GM20431 (cell line): ENCODE measurements around the gene SRD5A1.

Experiments used
- in situ Hi-C: fragments of 300-500 bp; cut with MseI, MboI; formaldehyde crosslinking; loops from one replicate; pipeline ENCODE4 v1.15.0; 2020; ENCODE audit warnings: low sequenced_read_pairs; ENCODE audit not compliant: unreplicated experiment

SRD5A1 gene

DNA sequence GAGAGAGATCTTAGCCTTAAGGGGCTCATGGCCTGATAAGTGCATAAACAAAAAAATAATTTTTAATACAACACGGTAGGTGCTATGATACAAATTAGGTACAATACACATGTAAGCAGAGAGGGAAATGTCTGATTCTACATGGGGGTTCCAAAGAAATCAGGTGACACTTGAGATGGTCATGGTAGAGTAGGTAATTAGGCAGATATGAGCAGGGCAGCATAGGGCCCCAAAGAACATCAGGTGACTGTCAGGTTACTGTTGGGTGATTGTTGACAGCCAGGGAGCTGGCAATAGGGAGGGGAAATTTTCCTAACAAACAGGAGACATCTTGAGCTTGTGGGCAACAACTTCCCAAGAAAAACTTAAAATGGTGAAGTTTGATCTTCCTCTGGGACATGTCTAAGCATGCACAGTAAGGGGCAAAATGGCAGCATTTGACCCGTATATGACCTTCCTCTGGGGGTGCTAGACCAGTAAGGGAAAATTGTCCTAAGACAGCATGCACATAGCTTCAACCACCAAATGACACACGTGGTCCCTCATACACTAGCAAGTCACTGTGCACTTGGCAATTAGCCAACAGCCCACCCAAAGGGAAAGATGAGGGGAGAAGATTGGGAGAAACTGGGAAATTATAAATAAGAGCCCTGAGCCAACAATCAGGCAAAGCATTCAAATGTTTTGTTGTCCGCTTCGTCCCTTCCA is 42.7 kb downstream of the SRD5A1 start:
- in situ Hi-C loops = no loop called here

DNA sequence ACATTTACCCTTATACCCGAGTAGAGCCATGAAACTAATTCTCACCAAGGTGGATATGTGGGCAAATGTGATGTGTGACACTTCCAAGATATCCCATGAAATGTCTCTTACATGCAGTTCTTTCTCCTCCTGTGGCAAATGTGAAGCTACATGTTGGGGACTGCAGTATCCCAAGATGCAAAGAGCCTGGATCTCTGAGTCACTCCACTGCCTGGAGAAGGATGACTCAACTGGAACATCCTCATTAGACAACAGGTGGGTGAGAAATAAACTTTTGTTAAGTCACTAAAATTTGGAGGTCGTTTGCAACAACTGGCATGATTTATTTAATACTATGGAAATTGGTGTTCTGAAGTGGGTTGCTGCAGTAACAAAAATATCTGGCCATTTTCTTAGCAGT is 43.5 kb downstream of the SRD5A1 start:
- in situ Hi-C loops = no loop called here

DNA sequence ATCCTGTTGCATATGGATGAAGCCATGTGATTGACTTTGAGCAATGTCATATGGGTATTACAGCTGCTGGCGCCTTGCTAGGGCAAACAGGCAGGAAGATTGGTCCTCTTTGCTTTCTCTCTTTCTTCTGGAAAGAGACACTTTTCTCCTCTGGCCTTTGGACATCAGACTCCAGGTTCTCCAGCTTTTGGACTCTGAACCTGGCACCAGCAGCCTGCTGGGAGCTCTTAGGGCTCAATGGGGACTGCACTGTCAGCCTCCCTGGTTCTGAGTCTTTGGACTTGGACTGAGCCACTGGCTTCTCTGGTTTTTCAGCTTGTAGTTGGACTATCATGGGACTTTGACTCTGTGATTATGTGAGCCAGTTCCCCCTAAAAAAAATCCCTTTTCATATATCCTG is 45.1 kb downstream of the SRD5A1 start:
- in situ Hi-C loops = no loop called here

DNA sequence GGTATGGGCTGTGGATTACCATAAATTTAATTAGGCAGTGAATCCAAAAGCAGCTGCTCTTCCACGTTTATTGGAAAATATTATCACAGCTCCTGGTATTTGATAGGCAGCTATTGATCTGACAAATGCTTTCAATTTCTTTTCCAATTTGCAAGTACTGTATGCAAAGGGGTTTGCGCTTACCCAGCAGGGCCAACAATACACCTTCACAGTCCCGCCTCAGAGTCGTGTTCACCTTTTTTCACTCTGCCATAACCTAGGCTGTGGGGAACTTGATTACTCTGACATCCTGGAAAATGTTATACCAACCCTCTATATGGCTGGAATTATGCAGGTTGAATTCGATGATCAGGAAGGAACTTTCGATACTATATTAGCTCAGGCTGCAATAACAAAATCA is 47.7 kb downstream of the SRD5A1 start:
- in situ Hi-C loops = no loop called here

DNA sequence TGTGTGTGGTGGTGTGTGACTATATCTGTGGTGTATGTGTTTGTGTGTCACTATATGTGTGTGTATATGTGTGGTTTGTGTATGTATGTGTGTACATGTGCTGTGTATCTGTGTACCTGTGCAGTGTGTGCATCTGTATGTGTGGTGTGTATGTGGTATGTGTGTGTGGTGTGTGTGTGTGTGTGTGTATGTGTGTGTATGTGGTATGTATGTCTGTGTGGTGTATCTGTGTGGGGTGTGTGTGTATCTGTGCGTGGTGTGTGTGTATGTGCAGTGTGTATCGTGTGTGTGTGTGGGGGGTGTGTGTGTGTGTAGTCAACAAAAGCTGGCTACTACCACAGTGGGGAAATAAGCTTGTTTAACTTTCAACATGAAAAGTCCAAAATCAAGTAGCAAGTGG is 48.4 kb downstream of the SRD5A1 start:
- in situ Hi-C loops = no loop called here

- in situ Hi-C loops = no loop called here
These were observed 49.0 kb downstream of the SRD5A1 start for GRCh38 chr5:6682239-6682638.

- in situ Hi-C loops = no loop called here
These were observed 50.0 kb downstream of the SRD5A1 start for GRCh38 chr5:6683241-6683640.

DNA sequence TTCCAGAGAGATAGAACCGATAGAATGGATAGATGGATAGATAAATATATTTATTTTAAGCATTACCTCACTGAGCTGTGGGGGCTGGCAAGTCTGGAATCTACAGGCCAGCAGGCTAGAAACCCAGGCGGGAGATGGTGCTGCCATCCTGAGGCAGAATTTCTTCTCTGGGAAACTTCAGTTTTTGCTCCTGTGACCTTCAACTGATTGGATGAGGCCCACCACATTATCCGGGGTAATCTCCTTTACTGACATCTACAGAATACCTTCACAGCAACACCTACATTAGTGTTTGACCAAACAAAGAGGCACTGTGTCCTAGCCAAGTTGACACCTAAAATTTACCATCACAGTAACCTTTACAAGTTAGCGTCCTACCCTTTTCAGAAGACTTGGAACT is 50.8 kb downstream of the SRD5A1 start:
- in situ Hi-C loops = no loop called here

DNA sequence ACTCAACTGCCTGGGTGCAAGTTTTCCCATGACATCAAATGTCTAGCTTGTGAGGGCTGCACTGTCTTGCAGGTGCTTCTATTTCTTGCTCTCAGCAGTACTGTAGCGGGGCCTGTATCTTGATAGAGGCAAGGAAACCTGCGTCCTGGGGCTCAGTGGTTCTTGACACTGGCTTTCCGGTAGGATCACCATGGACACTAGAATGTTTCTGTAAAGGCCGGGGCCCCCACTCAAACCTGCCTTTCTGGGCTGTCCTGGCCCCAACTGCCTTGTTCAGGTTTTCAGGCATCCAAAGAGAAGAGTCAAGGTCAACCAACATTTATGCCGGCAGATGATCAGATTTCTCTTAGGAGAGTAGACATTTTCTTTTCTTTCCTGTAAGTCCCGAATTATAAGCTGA is 53.3 kb downstream of the SRD5A1 start:
- in situ Hi-C loops = no loop called here

DNA sequence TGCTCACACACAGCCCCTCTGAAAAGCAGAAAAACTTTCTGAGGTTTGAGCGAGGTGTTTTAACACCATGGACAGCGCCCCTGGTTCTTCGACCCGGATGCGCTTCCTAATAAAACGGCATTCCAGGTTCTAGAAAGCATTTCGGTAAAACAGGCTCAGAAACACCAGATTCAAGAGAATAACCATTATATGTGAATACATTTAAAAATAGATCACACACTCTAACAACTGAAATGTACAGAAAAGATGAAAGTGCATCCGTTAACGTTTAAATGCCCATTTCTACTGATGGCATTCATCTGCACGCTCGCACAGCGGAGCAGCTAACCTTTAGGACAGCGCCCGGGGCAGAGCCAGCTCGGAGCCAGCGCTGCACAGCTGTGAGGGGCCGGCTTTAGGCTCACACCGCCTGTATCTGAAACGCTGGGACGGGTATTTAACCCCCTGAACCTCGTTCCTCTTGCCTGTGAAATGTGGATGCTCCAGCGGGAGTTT is 53.7 kb downstream of the SRD5A1 start:
- in situ Hi-C loops = no loop called here

GRCh38 chr5:6687505-6687904 is 54.3 kb downstream of the SRD5A1 start:
- in situ Hi-C loops = no loop called here

DNA sequence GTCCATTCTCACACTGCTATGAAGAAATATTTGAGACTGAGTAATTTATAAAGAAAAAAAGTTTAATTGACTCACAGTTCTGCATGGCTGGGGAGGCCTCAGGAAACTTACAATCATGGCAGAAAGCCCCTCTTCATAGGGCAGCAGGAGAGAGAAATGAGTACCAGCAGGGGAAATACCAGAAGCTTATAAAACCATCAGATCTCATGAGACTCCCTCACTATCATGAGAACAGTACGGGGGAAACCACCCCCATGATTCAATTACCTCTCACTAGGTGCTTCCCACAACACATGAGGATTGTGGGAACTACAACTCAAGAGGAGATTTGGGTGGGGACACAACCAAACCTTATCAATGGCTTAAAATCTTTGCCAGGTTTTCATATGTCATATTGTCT is 59.7 kb downstream of the SRD5A1 start:
- in situ Hi-C loops = no loop called here

- in situ Hi-C loops = no loop called here
These were observed 65.5 kb downstream of the SRD5A1 start for GRCh38 chr5:6698696-6699095.

- in situ Hi-C loops = no loop called here
These were observed 66.1 kb downstream of the SRD5A1 start for GRCh38 chr5:6699357-6699756.

DNA sequence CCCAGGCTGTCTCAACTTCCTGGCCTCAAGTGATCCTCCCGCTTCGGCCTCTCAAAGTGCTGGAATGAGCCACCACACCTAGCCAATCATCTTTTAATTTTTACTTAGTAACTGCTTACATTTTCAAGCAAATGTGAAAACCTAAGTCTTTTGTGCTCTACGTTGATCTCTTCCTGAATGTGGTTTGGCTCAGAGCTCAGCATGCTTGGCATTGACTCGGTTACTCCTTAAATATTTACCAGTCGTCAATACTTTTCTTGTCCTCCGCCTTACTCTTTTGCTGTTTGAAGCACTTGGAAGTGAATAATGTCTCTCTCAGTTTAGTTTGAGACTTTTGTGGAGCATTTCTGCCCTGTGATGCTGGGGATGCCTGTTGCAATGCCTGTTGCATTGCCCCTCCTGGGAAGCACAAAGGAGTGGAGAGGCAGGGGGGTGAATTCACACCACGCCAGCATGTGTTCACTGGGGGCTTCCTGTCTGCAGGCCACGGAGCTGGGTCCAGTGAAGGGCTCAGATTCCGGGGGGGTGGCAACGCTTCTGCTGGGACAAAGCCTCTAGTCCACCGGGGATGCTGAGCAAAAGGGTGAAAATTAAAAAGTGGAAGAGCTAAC is 66.9 kb downstream of the SRD5A1 start:
- in situ Hi-C loops = no loop called here

- in situ Hi-C loops = no loop called here
These were observed 67.6 kb downstream of the SRD5A1 start for GRCh38 chr5:6700685-6701355.

DNA sequence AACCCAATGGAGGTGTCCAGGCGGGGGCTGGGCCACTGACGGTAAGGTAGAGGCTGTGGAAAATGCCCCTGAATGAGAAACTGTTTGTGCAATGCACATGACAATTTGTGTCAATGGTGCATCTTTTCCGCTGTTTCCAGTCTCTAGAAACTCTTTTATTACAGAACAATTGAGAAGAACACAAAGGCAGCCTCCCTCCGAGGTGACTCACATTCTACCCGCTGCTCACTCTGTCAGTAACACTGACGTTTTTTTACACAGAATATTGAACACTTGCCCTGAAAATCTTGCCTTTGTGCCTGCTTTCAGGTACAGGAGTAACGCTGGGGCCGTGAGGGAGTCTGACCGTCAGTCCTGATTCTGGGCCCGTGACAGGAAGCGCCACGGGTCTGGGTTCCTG is 68.3 kb downstream of the SRD5A1 start:
- in situ Hi-C loops = no loop called here

DNA sequence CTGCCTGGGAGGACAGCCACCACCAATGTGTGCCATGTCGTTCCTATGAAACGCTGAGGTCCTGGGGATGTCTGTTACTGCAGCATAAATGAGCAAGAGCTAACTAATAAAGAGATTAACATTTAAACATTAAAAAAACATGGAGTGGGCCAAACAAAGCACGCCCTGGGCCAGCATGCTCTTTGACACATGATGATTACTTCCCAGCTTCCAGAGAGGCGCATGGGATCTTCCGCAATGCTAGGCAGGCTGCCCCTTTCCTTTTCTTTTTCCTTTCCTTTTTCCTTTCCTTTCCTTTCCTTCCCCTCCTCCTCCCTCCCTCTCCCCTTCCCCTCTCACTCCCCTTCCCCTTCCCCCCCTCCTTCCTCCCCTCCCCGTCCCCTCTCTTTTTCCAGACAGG is 69.4 kb downstream of the SRD5A1 start:
- in situ Hi-C loops = no loop called here

DNA sequence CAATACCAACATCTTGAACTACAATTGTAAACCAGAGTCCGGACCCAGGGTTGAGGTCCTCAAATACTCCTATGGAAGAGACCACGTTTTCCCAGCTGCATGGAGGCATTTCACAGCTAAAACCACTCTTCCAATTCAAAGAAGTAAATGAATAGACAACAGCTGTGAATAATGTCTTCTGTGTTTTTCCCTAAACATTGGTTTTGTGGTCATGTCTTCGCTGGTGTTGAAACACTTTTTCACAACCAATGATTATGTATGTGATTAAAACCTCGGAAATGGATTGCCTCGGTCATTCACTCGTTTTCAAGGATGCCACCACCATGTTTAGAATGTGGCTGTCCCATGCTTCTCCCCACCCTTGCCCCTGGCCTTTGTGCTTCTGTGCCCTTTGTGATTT is 70.6 kb downstream of the SRD5A1 start:
- in situ Hi-C loops = no loop called here

GRCh38 chr5:6704361-6704851 is 71.2 kb downstream of the SRD5A1 start:
- in situ Hi-C loops = no loop called here

DNA sequence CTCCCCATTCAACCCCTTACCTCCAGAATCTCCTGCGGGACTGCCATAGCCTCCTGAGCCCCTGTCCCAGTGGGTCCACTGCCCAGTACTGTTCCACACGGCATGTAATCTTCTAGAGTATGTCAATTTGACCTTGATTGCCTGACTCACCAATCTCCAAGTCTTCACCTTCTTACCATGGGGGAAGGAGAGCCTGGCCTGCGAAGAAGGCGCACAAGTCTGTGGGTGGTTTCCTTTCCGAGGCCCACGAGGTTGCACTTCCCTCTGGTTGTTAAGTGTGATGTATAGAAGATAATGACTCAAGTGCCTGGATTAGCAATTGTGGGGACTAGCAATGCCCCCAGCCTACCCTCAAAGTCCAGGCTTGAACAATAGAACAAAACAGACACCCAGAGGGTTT is 71.8 kb downstream of the SRD5A1 start:
- in situ Hi-C loops = no loop called here
